SK-N-SH treated with all-trans-retinoic acid at 6 μM for 48 hours (cell line): ENCODE results near the gene CFAP100.

Source experiments
- ATAC-seq: fragments of 200-7000 bp; cut with Tn5 transposase; 3 replicates; pipeline ENCODE4 v1.9.1; 2020; ENCODE audit warnings: mild to moderate bottlenecking, moderate library complexity
- ARNTL ChIP-seq: fragments of 450-650 bp; formaldehyde crosslinking; IDR thresholded peaks from 2 replicates; pipeline ENCODE4 v1.5.0; 2020; ENCODE audit warnings: low read depth, mild to moderate bottlenecking, moderate library complexity, borderline replicate concordance
- BACH2 ChIP-seq: fragments of 250-450 bp; sonication (Bioruptor Pico); IDR thresholded peaks from 2 replicates; pipeline ENCODE4 v1.9.0; 2021; ENCODE audit warnings: mild to moderate bottlenecking, borderline replicate concordance
- CSDC2 ChIP-seq: fragments of 250-450 bp; sonication (Bioruptor Pico); IDR thresholded peaks from 2 replicates; pipeline ENCODE4 v1.5.0; 2020; ENCODE audit warnings: mild to moderate bottlenecking, moderate library complexity
- ESRRG ChIP-seq: fragments of 250-450 bp; sonication (Bioruptor Pico); IDR thresholded peaks from 2 replicates; pipeline ENCODE4 v1.6.1; 2021; ENCODE audit warnings: mild to moderate bottlenecking
- GLIS3 ChIP-seq: fragments of 250-450 bp; sonication (Bioruptor Pico); IDR thresholded peaks from 2 replicates; pipeline ENCODE4 v1.5.0; 2020; ENCODE audit warnings: mild to moderate bottlenecking, moderate library complexity
- ISL1 ChIP-seq: fragments of 250-450 bp; sonication (Bioruptor Pico); IDR thresholded peaks from 2 replicates; pipeline ENCODE4 v2.1.2; 2022; ENCODE audit warnings: mild to moderate bottlenecking, moderate library complexity
- OSR1 ChIP-seq: fragments of 250-450 bp; sonication (Bioruptor Pico); IDR thresholded peaks from 2 replicates; pipeline ENCODE4 v1.8.0; 2022; ENCODE audit warnings: moderate library complexity, mild to moderate bottlenecking, inconsistent platforms
- PPARA ChIP-seq: fragments of 250-450 bp; sonication (Bioruptor Pico); IDR thresholded peaks from 2 replicates; pipeline ENCODE4 v1.5.0; 2020; ENCODE audit warnings: mild to moderate bottlenecking, borderline replicate concordance
- SNAI2 ChIP-seq: fragments of 250-450 bp; sonication (Bioruptor Pico); IDR thresholded peaks from 2 replicates; pipeline ENCODE4 v1.5.0; 2020; ENCODE audit warnings: mild to moderate bottlenecking, moderate library complexity
- TCF4 ChIP-seq: fragments of 250-450 bp; sonication (Bioruptor Pico); IDR thresholded peaks from 2 replicates; pipeline ENCODE4 v1.8.0; 2021; ENCODE audit warnings: mild to moderate bottlenecking, moderate library complexity, borderline replicate concordance
- TOX ChIP-seq: fragments of 250-450 bp; sonication (Bioruptor Pico); IDR thresholded peaks from 2 replicates; pipeline ENCODE4 v1.8.0; 2021; ENCODE audit warnings: mild to moderate bottlenecking, moderate library complexity, borderline replicate concordance
- ZC3H10 ChIP-seq: fragments of 250-450 bp; sonication (Bioruptor Pico); IDR thresholded peaks from 2 replicates; pipeline ENCODE4 v1.5.1; 2021; ENCODE audit warnings: mild to moderate bottlenecking, moderate library complexity
- ZFP3 ChIP-seq: fragments of 250-450 bp; sonication (Bioruptor Pico); IDR thresholded peaks from 2 replicates; pipeline ENCODE4 v1.5.0; 2020; ENCODE audit warnings: mild to moderate bottlenecking, moderate library complexity
- ZFP30 ChIP-seq: fragments of 450-650 bp; formaldehyde crosslinking; IDR thresholded peaks from 2 replicates; pipeline ENCODE4 v1.5.0; 2022; ENCODE audit warnings: mild to moderate bottlenecking, moderate library complexity
- ZNF565 ChIP-seq: fragments of 450-650 bp; formaldehyde crosslinking; conservative IDR thresholded peaks from 2 replicates; pipeline ENCODE4 v1.5.0; 2020; ENCODE audit warnings: low read depth, mild to moderate bottlenecking, moderate library complexity
- ZNF70 ChIP-seq: fragments of 450-650 bp; formaldehyde crosslinking; IDR thresholded peaks from 2 replicates; pipeline ENCODE4 v1.5.0; 2020; ENCODE audit warnings: mild to moderate bottlenecking, moderate library complexity
- ZNF8 ChIP-seq: fragments of 450-650 bp; formaldehyde crosslinking; IDR thresholded peaks from 2 replicates; pipeline ENCODE4 v1.5.0; 2020; ENCODE audit warnings: mild to moderate bottlenecking, moderate library complexity
- TF ChIP-seq, protein P1 (sequence below): fragments of 250-450 bp; sonication (Bioruptor Pico); IDR thresholded peaks from 2 replicates; pipeline ENCODE4 v1.5.1; 2021; ENCODE audit warnings: mild to moderate bottlenecking, moderate library complexity
- TF ChIP-seq, protein P2 (sequence below): fragments of 250-450 bp; sonication (Bioruptor Pico); IDR thresholded peaks from 2 replicates; pipeline ENCODE4 v1.8.0; 2021; ENCODE audit warnings: low read depth, mild to moderate bottlenecking, moderate library complexity, borderline replicate concordance
- TF ChIP-seq, protein P3 (sequence below): fragments of 250-450 bp; sonication (Bioruptor Pico); IDR thresholded peaks from 2 replicates; pipeline ENCODE4 v1.5.1; 2020; ENCODE audit warnings: low read depth, mild to moderate bottlenecking, moderate library complexity
- TF ChIP-seq, protein P4 (sequence below): fragments of 250-450 bp; sonication (Bioruptor Pico); IDR thresholded peaks from 2 replicates; pipeline ENCODE4 v1.5.0; 2020; ENCODE audit warnings: mild to moderate bottlenecking, moderate library complexity
- TF ChIP-seq, protein P5 (sequence below): fragments of 250-450 bp; sonication (Bioruptor Pico); IDR thresholded peaks from 2 replicates; pipeline ENCODE4 v1.8.0; 2020; ENCODE audit warnings: mild to moderate bottlenecking, moderate library complexity, borderline replicate concordance

CFAP100 gene

DNA sequence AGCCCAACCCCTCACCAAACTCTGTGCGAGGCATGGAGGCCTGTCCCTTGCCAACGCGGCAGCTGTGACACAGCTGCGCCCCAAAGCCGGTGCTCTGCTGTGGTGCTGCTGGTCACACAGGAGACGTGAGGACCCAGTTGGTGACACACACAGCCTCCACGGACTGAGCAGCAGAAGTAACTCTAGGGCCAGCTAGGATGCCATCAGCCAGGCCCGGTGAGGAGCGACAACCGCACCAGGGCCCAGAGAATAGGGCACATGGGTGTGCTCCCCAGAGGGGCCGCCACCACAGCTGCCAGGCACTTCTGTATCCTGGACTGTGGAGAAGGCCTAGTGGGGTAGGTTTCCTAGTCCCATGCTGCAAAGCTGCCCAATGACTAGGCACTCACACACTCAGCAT lies 70.3 kb downstream of the CFAP100 start:
- no peak for ATAC-seq
- TF ChIP-seq, protein P1, sequence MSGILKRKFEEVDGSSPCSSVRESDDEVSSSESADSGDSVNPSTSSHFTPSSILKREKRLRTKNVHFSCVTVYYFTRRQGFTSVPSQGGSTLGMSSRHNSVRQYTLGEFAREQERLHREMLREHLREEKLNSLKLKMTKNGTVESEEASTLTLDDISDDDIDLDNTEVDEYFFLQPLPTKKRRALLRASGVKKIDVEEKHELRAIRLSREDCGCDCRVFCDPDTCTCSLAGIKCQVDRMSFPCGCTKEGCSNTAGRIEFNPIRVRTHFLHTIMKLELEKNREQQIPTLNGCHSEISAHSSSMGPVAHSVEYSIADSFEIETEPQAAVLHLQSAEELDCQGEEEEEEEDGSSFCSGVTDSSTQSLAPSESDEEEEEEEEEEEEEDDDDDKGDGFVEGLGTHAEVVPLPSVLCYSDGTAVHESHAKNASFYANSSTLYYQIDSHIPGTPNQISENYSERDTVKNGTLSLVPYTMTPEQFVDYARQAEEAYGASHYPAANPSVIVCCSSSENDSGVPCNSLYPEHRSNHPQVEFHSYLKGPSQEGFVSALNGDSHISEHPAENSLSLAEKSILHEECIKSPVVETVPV (CRISPR knock-in tag), result no peak
- no peak for TF ChIP-seq ZNF565
- TF ChIP-seq ZC3H10 (CRISPR knock-in tag), result no peak
- no peak for TF ChIP-seq OSR1 (CRISPR knock-in tag)
- TF ChIP-seq ISL1 (CRISPR knock-in tag), result no peak
- no peak for TF ChIP-seq TOX
- TF ChIP-seq PPARA (CRISPR knock-in tag), result no peak
- no peak for TF ChIP-seq TCF4 (CRISPR knock-in tag)
- TF ChIP-seq ARNTL (CRISPR knock-in tag), result no peak
- TF ChIP-seq CSDC2 (CRISPR knock-in tag), result no peak
- TF ChIP-seq, protein P2, sequence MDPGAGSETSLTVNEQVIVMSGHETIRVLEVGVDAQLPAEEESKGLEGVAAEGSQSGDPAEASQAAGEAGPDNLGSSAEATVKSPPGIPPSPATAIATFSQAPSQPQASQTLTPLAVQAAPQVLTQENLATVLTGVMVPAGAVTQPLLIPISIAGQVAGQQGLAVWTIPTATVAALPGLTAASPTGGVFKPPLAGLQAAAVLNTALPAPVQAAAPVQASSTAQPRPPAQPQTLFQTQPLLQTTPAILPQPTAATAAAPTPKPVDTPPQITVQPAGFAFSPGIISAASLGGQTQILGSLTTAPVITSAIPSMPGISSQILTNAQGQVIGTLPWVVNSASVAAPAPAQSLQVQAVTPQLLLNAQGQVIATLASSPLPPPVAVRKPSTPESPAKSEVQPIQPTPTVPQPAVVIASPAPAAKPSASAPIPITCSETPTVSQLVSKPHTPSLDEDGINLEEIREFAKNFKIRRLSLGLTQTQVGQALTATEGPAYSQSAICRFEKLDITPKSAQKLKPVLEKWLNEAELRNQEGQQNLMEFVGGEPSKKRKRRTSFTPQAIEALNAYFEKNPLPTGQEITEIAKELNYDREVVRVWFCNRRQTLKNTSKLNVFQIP (CRISPR knock-in tag), result no peak
- no peak for TF ChIP-seq BACH2 (CRISPR knock-in tag)
- no peak for TF ChIP-seq SNAI2
- no peak for TF ChIP-seq ZFP3
- TF ChIP-seq, protein P3, sequence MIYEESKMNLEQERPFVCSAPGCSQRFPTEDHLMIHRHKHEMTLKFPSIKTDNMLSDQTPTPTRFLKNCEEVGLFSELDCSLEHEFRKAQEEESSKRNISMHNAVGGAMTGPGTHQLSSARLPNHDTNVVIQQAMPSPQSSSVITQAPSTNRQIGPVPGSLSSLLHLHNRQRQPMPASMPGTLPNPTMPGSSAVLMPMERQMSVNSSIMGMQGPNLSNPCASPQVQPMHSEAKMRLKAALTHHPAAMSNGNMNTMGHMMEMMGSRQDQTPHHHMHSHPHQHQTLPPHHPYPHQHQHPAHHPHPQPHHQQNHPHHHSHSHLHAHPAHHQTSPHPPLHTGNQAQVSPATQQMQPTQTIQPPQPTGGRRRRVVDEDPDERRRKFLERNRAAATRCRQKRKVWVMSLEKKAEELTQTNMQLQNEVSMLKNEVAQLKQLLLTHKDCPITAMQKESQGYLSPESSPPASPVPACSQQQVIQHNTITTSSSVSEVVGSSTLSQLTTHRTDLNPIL (CRISPR knock-in tag), result no peak
- no peak for TF ChIP-seq ZNF8

DNA sequence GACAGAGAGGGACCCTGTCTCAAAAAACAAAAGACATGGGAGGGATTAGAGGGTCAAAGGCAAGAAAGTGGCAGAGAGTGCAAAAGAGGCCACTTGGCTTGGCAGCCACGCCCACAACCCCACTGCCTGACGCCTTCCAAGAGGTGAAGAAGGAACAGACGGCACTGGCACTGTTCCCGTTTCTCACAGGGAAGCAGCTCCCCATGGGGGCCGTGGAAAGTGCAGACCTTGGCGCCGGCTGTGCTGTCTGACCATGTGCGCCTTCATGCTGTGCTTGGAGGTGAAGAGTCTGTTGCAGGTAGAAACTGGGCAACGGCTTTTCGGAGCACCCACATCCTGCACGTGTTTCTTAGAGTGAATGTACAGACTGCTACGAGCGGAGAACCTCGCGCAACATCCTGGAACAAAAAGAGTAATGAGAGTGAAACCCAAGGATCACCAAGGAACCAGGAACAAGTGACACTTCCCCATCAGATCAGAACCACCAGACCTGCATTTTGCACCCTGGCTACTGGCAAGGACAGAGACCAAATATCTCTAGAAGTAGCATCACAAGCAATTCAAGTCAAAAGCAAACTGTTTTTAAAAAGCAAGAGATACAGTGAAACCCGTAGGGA lies 71.3 kb downstream of the CFAP100 start:
- TF ChIP-seq ESRRG (CRISPR knock-in tag) (no peak), TCF4 (CRISPR knock-in tag) (no peak), ZNF565 (no peak), GLIS3 (CRISPR knock-in tag) (no peak), ZFP3 (no peak), ZNF70 (CRISPR knock-in tag) (no peak), ZC3H10 (CRISPR knock-in tag) (no peak), ZNF8 (no peak), CSDC2 (CRISPR knock-in tag) (no peak), PPARA (CRISPR knock-in tag) (no peak), BACH2 (CRISPR knock-in tag) (no peak), ARNTL (CRISPR knock-in tag) (no peak), OSR1 (CRISPR knock-in tag) (no peak), TOX (no peak), ZFP30 (CRISPR knock-in tag) (no peak)
- TF ChIP-seq, protein P3 (CRISPR knock-in tag), result no peak
- TF ChIP-seq, protein P2 (CRISPR knock-in tag), result no peak
- TF ChIP-seq, protein P4, sequence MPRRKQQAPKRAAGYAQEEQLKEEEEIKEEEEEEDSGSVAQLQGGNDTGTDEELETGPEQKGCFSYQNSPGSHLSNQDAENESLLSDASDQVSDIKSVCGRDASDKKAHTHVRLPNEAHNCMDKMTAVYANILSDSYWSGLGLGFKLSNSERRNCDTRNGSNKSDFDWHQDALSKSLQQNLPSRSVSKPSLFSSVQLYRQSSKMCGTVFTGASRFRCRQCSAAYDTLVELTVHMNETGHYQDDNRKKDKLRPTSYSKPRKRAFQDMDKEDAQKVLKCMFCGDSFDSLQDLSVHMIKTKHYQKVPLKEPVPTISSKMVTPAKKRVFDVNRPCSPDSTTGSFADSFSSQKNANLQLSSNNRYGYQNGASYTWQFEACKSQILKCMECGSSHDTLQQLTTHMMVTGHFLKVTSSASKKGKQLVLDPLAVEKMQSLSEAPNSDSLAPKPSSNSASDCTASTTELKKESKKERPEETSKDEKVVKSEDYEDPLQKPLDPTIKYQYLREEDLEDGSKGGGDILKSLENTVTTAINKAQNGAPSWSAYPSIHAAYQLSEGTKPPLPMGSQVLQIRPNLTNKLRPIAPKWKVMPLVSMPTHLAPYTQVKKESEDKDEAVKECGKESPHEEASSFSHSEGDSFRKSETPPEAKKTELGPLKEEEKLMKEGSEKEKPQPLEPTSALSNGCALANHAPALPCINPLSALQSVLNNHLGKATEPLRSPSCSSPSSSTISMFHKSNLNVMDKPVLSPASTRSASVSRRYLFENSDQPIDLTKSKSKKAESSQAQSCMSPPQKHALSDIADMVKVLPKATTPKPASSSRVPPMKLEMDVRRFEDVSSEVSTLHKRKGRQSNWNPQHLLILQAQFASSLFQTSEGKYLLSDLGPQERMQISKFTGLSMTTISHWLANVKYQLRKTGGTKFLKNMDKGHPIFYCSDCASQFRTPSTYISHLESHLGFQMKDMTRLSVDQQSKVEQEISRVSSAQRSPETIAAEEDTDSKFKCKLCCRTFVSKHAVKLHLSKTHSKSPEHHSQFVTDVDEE (CRISPR knock-in tag), result no peak
- TF ChIP-seq, protein P1 (CRISPR knock-in tag), result no peak
- TF ChIP-seq, protein P5, sequence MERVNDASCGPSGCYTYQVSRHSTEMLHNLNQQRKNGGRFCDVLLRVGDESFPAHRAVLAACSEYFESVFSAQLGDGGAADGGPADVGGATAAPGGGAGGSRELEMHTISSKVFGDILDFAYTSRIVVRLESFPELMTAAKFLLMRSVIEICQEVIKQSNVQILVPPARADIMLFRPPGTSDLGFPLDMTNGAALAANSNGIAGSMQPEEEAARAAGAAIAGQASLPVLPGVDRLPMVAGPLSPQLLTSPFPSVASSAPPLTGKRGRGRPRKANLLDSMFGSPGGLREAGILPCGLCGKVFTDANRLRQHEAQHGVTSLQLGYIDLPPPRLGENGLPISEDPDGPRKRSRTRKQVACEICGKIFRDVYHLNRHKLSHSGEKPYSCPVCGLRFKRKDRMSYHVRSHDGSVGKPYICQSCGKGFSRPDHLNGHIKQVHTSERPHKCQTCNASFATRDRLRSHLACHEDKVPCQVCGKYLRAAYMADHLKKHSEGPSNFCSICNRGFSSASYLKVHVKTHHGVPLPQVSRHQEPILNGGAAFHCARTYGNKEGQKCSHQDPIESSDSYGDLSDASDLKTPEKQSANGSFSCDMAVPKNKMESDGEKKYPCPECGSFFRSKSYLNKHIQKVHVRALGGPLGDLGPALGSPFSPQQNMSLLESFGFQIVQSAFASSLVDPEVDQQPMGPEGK, result no peak
- TF ChIP-seq, all 23 proteins: peak for 0
- no peak for ATAC-seq
